ENCODE results near the gene TGM3. TPM values are rescaled to one million over a fixed set of nuclear protein-coding genes. Genes with fewer than 3 reads are reported as not detected.

TGM3 gene
- total and polyA plus RNA-seq, 2 experiments from 2014 or later, result 0.08 TPM; not detected in 1

- no peaks in the 10 kb centered on the region for H3K36me3 ChIP-seq (ENCODE audit: insufficient read depth)
- no peak for DNase-seq (ENCODE audit: low spot score)
- Mint-ChIP-seq H3K4me3 (no peak overlapping the region), H3K27me3 (ENCODE audit: insufficient read depth, low read depth, poor library complexity) (peaks cover 2% of the 10 kb centered on the region), H3K27ac (no peak overlapping the region), H3K9me3 (peaks cover 6% of the 10 kb centered on the region; the same call in 1 of the 3 replicates), H3K36me3 (ENCODE audit: low read depth) (no peaks in the 10 kb centered on the region), H3K4me1 (no peaks in the 10 kb centered on the region)
- no peak overlapping the region; the same call in 1 of the 2 replicates for H2AFZ ChIP-seq
- H4K20me1 ChIP-seq (replicated peaks; ENCODE audit: insufficient read depth), result no peaks in the 10 kb centered on the region
- no peak for ATAC-seq
- no peak overlapping the region for H3K4me2 ChIP-seq
- no peaks in the 10 kb centered on the region for H3F3A ChIP-seq (replicated peaks; ENCODE audit: low read depth)
- no peaks in the 10 kb centered on the region for H3K27me3 ChIP-seq (ENCODE audit: insufficient read depth)
- no peak overlapping the region for H3K27ac ChIP-seq (ENCODE audit: low read depth)
- H3K4me1 ChIP-seq (ENCODE audit: insufficient read depth), result no peaks in the 10 kb centered on the region
- H3K4me3 ChIP-seq, result no peak overlapping the region
- H3K79me2 ChIP-seq (replicated peaks; ENCODE audit: insufficient read depth), result no peaks in the 10 kb centered on the region
- TF ChIP-seq CREB1 (CRISPR knock-in tag; IDR thresholded peaks at IDR 0.05; ENCODE audit: low read depth) (no peak), EZH2phosphoT487 (IDR thresholded peaks at IDR 0.05; ENCODE audit: unreplicated experiment) (no peak), ZNF331 (CRISPR knock-in tag; IDR thresholded peaks at IDR 0.05; ENCODE audit: low read depth) (no peak), POLR2AphosphoS5 (IDR thresholded peaks at IDR 0.05; ENCODE audit: low read depth) (no peak), EZH2 (IDR thresholded peaks at IDR 0.05; ENCODE audit: low read depth, unreplicated experiment) (no peak)
- no peaks in the 10 kb centered on the region for H3K9me2 ChIP-seq (ENCODE audit: insufficient read depth)
Observed at GRCh38 chr20:2282181-2282580, 13.6 kb upstream of the TGM3 start.

GRCh38 chr20:2283706-2284423 is 11.9 kb upstream of the TGM3 start:
- no peak for DNase-seq (ENCODE audit: low spot score)
- Mint-ChIP-seq H3K36me3 (ENCODE audit: low read depth) (no peaks in the 10 kb centered on the region), H3K9me3 (peaks cover 6% of the 10 kb centered on the region; the same call in 1 of the 3 replicates), H3K27me3 (ENCODE audit: insufficient read depth, low read depth, poor library complexity) (peaks cover 2% of the 10 kb centered on the region), H3K27ac (no peak overlapping the region), H3K4me3 (no peak overlapping the region), H3K4me1 (no peaks in the 10 kb centered on the region)
- Histone ChIP-seq H2AFZ (no peak overlapping the region), H3K36me3 (ENCODE audit: insufficient read depth) (no peaks in the 10 kb centered on the region), H3K27ac (ENCODE audit: low read depth) (no peak overlapping the region), H3F3A (replicated peaks; ENCODE audit: low read depth) (no peaks in the 10 kb centered on the region), H3K79me2 (replicated peaks; ENCODE audit: insufficient read depth) (no peaks in the 10 kb centered on the region), H3K27me3 (ENCODE audit: insufficient read depth) (no peaks in the 10 kb centered on the region), H3K4me2 (no peak overlapping the region), H3K9me2 (ENCODE audit: insufficient read depth) (no peaks in the 10 kb centered on the region), H4K20me1 (replicated peaks; ENCODE audit: insufficient read depth) (no peaks in the 10 kb centered on the region), H3K4me1 (ENCODE audit: insufficient read depth) (no peaks in the 10 kb centered on the region), H3K4me3 (no peak overlapping the region)
- ATAC-seq, result peak; percentile 64
- TF ChIP-seq NANOG (IDR thresholded peaks at IDR 0.05; ENCODE audit: borderline replicate concordance) (no peak), CTCF (conservative IDR thresholded peaks at IDR 0.05; ENCODE audit: low read depth in 2 of 2) (no peak), ETS1 (IDR thresholded peaks at IDR 0.05) (no peak), CREB1 (CRISPR knock-in tag; IDR thresholded peaks at IDR 0.05; ENCODE audit: low read depth) (no peak), EZH2 (IDR thresholded peaks at IDR 0.05; ENCODE audit: low read depth, unreplicated experiment) (no peak), STAT1 (IDR thresholded peaks at IDR 0.05; ENCODE audit: unreplicated experiment) (no peak), JUNB (IDR thresholded peaks at IDR 0.05; ENCODE audit: unreplicated experiment) (no peak), REST (IDR thresholded peaks at IDR 0.05; ENCODE audit: unreplicated experiment) (no peak), ZNF114 (CRISPR knock-in tag; IDR thresholded peaks at IDR 0.05) (no peak), ZNF331 (CRISPR knock-in tag; IDR thresholded peaks at IDR 0.05; ENCODE audit: low read depth) (no peak)
